Keratinocyte (primary cell): ENCODE data around the gene HERC4. TPM values are rescaled to one million over a fixed set of nuclear protein-coding genes. Genes with fewer than 3 reads are reported as not detected.

Experiments
- DNase-seq: peaks from one replicate; pipeline ENCODE4 v3.0.0-alpha.2; 2011; ENCODE audit warnings: low read depth, missing footprints, low spot score
- FAIRE-seq: peaks from 2 replicates; lab custom pipeline; 2011; peaks lifted over from hg19 to GRCh38; lab: Jason Lieb, UNC
- H2AFZ ChIP-seq: 2 replicates; pipeline ENCODE4 v1.6.0; 2012; ENCODE audit warnings: low read length, control low read depth, inconsistent platforms; ENCODE audit not compliant: control insufficient read depth
- H3K27ac ChIP-seq: 2 replicates; pipeline ENCODE4 v1.5.1; 2011; ENCODE audit warnings: low read length; ENCODE audit not compliant: control insufficient read depth, insufficient read depth
- H3K27me3 ChIP-seq: 3 replicates; pipeline ENCODE4 v1.6.0; 2011; ENCODE audit warnings: low read length; ENCODE audit not compliant: control insufficient read depth, insufficient read depth; ENCODE audit errors: extremely low read depth
- H3K36me3 ChIP-seq, 2 experiments: 2 replicates in 1 of 2; 3 replicates in 1 of 2; pipeline ENCODE4 v1.5.1; 2011; ENCODE audit warnings: low read length in 2 of 2, mild to moderate bottlenecking in 1 of 2; ENCODE audit not compliant: control insufficient read depth in 2 of 2, insufficient read depth in 2 of 2; ENCODE audit errors: extremely low read depth in 1 of 2
- H3K4me1 ChIP-seq: 3 replicates; pipeline ENCODE4 v1.5.1; 2011; ENCODE audit warnings: low read length; ENCODE audit not compliant: control insufficient read depth, insufficient read depth; ENCODE audit errors: extremely low read depth
- H3K4me2 ChIP-seq: 3 replicates; pipeline ENCODE4 v1.6.0; 2011; ENCODE audit warnings: low read depth, low read length; ENCODE audit not compliant: control insufficient read depth, insufficient read depth; ENCODE audit errors: extremely low read depth
- H3K4me3 ChIP-seq, 3 experiments: fragments of 200-600 bp in 1 of 3; sonication (generic) in 1 of 3; 2 replicates in 2 of 3; 3 replicates in 1 of 3; pipeline ENCODE4 v1.5.1; 2011 to 2016; ENCODE audit warnings: low read length in 3 of 3, mild to moderate bottlenecking in 3 of 3, control low read depth in 2 of 3, inconsistent platforms in 1 of 3, low read depth in 1 of 3, mixed read lengths in 1 of 3, mixed run types in 1 of 3, moderate library complexity in 1 of 3; ENCODE audit not compliant: control insufficient read depth in 2 of 3, insufficient read depth in 2 of 3; ENCODE audit errors: extremely low read depth in 1 of 3
- H3K79me2 ChIP-seq: 2 replicates; pipeline ENCODE4 v1.6.0; 2012; ENCODE audit warnings: low read length; ENCODE audit not compliant: control insufficient read depth, insufficient read depth
- H3K9ac ChIP-seq: 3 replicates; pipeline ENCODE4 v1.6.0; 2011; ENCODE audit warnings: low read length; ENCODE audit not compliant: control insufficient read depth, insufficient read depth; ENCODE audit errors: extremely low read depth
- H3K9me1 ChIP-seq: 3 replicates; pipeline ENCODE4 v1.6.0; 2011; ENCODE audit warnings: low read length; ENCODE audit not compliant: control insufficient read depth, insufficient read depth; ENCODE audit errors: extremely low read depth
- H3K9me3 ChIP-seq: 2 replicates; pipeline ENCODE4 v1.5.1; 2012; ENCODE audit warnings: low read depth, low read length; ENCODE audit not compliant: control insufficient read depth
- H4K20me1 ChIP-seq: 3 replicates; pipeline ENCODE4 v1.6.0; 2011; ENCODE audit warnings: low read length; ENCODE audit not compliant: control insufficient read depth, insufficient read depth; ENCODE audit errors: extremely low read depth
- EZH2 ChIP-seq: IDR thresholded peaks from one replicate; pipeline ENCODE4 v1.6.1; 2012; ENCODE audit warnings: inconsistent platforms, mild to moderate bottlenecking, low read length, moderate library complexity
- dilution Hi-C: fragments of 300-500 bp; cut with MboI; formaldehyde crosslinking; loops from one replicate; pipeline ENCODE4 v1.7.0; 2020; ENCODE audit warnings: low sequenced_read_pairs; ENCODE audit not compliant: extremely low pct_ligation_motif_present
- polyA plus RNA-seq, 5 experiments: library from polyadenylated mRNA; depleted of rRNA in 3 of 5; stranded (reverse) in 3 of 5; stranded (forward) in 1 of 5; unstranded in 1 of 5; fragments of >200 nt; gene quantifications; 1 replicate in 1 of 5; 2 replicates in 3 of 5; 3 replicates in 1 of 5; pipeline versions ENCODE4 v1.2.1 to v1.2.3, GENCODE V29; 2011 to 2012; ENCODE audit warnings: missing spikeins in 2 of 5, low read depth in 1 of 5, low replicate concordance in 1 of 5
- small RNA-seq, 3 experiments: library from RNA; depleted of rRNA; stranded (forward); fragments of <200 nt; gene quantifications; one replicate each; pipeline ENCODE3, GENCODE V24; 2012; ENCODE audit warnings: low read depth in 3 of 3, low replicate concordance in 1 of 3; ENCODE audit not compliant: insufficient read length in 3 of 3
- TF ChIP-seq, protein P1 (sequence below), 3 experiments: IDR thresholded peaks in 1 of 3; conservative IDR thresholded peaks in 1 of 3; optimal IDR thresholded peaks in 1 of 3; 2 replicates in 2 of 3; 3 replicates in 1 of 3; pipeline versions ENCODE3 to v1.5.1; 2011; ENCODE audit warnings: low read length in 3 of 3, mild to moderate bottlenecking in 3 of 3, moderate library complexity in 2 of 3, control low read depth in 1 of 3, inconsistent platforms in 1 of 3; ENCODE audit not compliant: insufficient read depth in 2 of 3; ENCODE audit errors: extremely low read depth in 1 of 3

HERC4 gene
- polyA plus RNA-seq, 1 donor (not counting 4 experiments of a cell fraction or from before 2014, with no cell fraction given): 42.9 TPM

GRCh38 chr10:67875340-67876238, 199.5 kb downstream of the HERC4 start:
- no peaks in the 10 kb centered on the region for H4K20me1 ChIP-seq
- DNase-seq (no peak), FAIRE-seq (no peak)
- H3K4me2 ChIP-seq: no peak overlapping the region
- dilution Hi-C loops: no loop called here
- no peaks in the 10 kb centered on the region for H3K9me1 ChIP-seq
- no peaks in the 10 kb centered on the region for H3K36me3 ChIP-seq
- H3K4me3 ChIP-seq: no peak overlapping the region
- TF ChIP-seq, protein P1, sequence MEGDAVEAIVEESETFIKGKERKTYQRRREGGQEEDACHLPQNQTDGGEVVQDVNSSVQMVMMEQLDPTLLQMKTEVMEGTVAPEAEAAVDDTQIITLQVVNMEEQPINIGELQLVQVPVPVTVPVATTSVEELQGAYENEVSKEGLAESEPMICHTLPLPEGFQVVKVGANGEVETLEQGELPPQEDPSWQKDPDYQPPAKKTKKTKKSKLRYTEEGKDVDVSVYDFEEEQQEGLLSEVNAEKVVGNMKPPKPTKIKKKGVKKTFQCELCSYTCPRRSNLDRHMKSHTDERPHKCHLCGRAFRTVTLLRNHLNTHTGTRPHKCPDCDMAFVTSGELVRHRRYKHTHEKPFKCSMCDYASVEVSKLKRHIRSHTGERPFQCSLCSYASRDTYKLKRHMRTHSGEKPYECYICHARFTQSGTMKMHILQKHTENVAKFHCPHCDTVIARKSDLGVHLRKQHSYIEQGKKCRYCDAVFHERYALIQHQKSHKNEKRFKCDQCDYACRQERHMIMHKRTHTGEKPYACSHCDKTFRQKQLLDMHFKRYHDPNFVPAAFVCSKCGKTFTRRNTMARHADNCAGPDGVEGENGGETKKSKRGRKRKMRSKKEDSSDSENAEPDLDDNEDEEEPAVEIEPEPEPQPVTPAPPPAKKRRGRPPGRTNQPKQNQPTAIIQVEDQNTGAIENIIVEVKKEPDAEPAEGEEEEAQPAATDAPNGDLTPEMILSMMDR (optimal IDR thresholded peaks at IDR 0.05 in 1 of 3, IDR thresholded peaks at IDR 0.05 in 1 of 3, conservative IDR thresholded peaks at IDR 0.05 in 1 of 3; ENCODE audit: extremely low read depth in 1 of 3, insufficient read depth in 2 of 3, low read length in 3 of 3): no peak
- TF ChIP-seq EZH2: no peak
- no peak overlapping the region for H3K9ac ChIP-seq
- no peak overlapping the region for H2AFZ ChIP-seq
- no peaks in the 10 kb centered on the region for H3K79me2 ChIP-seq
- H3K9me3 ChIP-seq: no peaks in the 10 kb centered on the region
- no peaks in the 10 kb centered on the region for H3K4me1 ChIP-seq
- H3K27me3 ChIP-seq: no peaks in the 10 kb centered on the region
- H3K27ac ChIP-seq: no peak overlapping the region

Small RNA genes lying within 50 kb of the gene (small RNA-seq; reads per million reads assigned to genes)
- gene RN7SL220P: 0 reads per million in 3 experiments

Other genes starting within 250 kb of the HERC4 start
- 0.31 to 0.45 TPM (median 0.31 TPM) in 3 replicates for gene DNAJC12, start 237.1 kb downstream of the HERC4 start, polyA plus RNA-seq
- gene SIRT1, start 190.6 kb downstream of the HERC4 start, polyA plus RNA-seq: 4.6 to 9.8 TPM (median 6.1 TPM) in 3 replicates
- gene MYPN, start 34.2 kb upstream of the HERC4 start, polyA plus RNA-seq: 0.42 to 1.0 TPM (median 0.54 TPM) in 3 replicates
- gene ATOH7, start 156.8 kb upstream of the HERC4 start, polyA plus RNA-seq: 0.04 to 0.07 TPM in 2 of 3 replicates, not detected in the other